GM19351 (cell line): Measurements from ENCODE around the gene ATP9B.

Experiments used
- ATAC-seq: cut with Tn5 transposase; IDR thresholded peaks from one replicate; pipeline ENCODE4 v1.9.1; 2021; ENCODE audit warnings: mild to moderate bottlenecking, moderate library complexity; ENCODE audit not compliant: unreplicated experiment

Gene ATP9B

DNA sequence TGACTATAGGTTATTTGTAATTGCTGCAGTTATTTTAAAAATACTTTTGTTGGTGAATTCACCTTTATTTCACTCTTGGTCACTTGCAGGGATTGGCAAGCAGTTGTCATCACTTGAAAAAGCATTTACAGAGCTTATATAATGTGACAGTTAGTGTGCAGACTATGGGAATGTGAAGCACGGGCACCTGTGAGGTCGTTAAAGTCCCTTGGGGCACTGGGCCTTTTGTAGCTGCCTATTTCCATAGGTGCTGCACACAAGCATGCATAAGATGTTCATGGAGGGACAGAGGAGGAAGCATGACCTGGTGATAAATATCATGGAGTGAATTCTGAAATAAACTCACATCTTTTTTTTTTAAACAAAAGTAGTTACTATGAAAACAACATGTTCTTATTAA lies 124.6 kb downstream of the ATP9B start:
- ATAC-seq = no peak

DNA sequence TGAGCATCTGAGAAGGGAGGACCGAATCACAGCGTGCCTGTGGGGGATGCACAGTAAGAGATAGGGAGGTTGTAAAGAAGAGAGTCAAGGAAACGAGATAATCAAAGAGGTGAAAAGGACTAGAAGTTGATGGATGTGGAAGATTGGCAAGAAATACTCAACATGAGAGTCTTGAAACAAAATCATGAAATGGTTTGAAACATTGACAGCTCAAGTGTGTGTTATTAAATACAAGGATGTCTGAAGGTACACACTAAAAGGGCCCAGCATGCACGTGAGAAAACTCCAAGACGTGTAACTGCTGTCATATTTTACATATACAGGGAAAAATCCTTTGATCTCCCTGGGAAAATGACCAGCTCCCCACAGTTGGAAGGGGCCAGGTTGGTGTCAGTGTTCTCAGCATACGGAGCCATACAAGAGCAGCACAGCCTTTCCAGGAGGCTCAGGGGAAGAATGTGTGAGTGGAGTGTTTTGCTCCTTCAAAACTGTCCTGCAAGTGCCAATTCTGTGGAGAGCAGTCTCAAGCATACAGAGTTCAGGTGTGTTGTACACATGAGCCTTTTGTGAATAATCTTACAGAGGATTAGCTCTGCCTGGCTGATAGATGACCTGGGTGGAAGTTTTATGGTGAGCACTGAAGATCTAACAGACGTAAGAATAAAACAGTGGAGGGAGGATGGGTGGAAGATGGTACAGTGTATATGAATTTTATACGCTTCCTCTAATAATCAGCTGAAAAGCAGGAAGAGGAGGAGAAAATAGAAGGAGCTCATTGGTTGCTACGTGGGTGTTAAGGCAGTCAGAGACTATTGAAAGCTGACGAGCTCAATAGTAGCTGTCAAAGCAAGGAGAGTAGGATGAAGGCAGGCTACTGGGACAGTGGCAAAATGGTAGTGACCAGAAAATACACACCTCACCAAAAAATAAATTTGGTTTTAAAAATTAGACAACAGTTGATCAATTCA lies 126.8 kb downstream of the ATP9B start:
- no peak for ATAC-seq

DNA sequence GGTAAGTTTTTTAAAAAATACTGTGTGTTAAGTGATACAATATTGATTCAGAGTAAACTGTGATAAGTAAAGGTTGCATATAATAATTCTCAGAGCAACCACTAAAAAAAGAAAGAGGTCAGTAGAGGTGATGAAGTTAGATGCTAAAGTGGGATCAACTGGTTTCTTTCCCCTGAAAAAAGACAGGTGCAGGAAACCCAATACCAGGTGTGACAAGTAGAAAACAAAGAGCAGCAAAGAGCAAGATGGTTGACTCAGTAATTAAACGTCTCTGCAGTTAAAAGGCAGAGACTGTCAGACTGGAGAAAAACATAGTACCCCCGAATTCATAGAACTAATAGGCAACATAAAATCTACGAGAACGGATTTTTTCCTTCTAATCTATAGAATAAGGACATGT lies 128.3 kb downstream of the ATP9B start:
- ATAC-seq = no peak

DNA sequence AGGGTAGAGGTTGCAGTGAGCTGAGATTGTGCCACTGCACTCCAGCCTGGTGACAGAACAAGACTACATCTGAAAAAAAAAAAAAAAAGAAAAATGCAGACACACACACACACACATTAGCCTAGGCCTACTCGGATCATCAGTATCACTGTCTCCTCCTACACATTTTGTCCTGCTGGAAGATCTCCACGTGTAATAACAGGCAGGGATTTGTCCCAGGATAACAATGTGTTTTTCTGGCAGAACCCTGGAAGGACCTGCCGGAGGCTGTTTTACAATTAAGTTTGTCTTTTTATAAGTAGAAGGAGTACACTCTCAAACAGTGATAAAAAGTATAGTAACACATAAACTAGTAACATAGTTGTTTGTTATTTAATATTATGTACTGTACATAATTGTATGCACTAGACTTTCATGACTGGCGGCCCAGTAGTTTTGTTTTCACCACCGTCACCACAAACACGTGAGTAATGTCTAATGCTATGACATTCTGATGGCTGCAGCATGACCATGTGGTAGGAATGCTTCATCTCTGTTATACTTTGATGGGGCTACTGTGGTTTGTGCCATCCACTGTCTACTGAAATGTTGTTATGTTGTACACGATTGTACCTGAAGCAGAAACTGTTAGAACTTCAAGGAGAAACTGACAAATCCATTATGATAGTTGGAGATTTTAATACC lies 130.6 kb downstream of the ATP9B start:
- no peak for ATAC-seq

DNA sequence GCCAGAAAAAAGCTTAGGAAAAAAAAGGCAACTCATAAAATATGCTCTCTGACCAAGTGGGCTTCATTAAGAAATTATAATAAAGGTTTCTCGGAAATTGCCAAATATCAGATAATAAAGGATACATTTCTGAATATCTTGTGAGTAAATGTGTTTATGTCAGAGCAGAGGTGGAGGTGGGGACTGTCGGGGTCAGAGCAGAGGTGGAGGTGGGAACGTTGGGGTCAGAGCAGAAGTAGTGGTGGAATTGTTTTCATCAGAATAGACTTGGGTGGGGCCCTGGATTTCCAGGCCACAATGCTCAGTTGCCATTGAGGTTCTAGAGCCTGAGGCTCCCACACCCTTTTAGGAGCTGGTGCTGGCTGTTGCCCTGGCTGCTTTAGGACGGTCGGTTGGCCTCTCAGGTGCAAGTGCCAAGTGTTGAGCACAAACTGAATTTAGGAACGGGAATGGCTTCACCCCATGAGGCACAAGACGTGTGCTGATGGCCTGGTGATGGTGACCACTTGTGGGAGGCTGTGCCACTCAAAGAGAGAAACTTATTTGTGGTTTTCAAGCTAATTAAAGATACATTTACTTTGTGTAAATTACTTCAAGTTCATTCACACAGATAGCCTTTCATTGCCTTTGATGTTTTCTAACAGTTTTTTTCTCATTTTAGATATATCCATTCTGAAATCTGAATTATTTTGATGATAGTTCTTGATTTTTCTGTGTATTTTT lies 131.5 kb downstream of the ATP9B start:
- ATAC-seq = no peak

DNA sequence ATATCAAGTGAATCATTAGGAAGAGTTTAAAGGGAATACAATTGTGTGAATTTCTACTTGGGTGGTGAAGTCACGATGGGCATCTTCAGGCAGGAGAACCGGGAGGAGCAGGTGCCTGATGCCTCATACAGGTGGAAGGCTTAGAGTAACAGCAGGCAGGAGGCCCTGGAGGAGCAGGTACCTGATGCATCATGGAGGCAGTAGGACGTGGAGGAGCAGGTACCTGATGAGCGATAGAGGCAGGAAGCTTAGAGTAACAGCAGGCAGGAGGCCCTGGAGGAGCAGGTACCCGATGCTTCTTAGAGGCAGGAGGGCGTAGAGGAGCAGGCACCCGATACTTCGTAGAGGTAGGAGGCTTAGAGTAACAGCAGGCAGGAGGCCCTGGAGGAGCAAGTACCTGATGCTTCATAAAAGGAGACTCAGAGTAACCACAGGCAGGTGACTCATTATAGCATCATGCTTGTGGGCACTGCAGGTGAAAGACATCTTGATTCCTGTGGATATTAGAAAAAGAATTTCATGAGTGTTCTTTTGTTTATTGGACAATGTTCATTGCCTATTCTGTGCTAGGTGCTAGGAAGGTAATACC lies 133.9 kb downstream of the ATP9B start:
- ATAC-seq = no peak

DNA sequence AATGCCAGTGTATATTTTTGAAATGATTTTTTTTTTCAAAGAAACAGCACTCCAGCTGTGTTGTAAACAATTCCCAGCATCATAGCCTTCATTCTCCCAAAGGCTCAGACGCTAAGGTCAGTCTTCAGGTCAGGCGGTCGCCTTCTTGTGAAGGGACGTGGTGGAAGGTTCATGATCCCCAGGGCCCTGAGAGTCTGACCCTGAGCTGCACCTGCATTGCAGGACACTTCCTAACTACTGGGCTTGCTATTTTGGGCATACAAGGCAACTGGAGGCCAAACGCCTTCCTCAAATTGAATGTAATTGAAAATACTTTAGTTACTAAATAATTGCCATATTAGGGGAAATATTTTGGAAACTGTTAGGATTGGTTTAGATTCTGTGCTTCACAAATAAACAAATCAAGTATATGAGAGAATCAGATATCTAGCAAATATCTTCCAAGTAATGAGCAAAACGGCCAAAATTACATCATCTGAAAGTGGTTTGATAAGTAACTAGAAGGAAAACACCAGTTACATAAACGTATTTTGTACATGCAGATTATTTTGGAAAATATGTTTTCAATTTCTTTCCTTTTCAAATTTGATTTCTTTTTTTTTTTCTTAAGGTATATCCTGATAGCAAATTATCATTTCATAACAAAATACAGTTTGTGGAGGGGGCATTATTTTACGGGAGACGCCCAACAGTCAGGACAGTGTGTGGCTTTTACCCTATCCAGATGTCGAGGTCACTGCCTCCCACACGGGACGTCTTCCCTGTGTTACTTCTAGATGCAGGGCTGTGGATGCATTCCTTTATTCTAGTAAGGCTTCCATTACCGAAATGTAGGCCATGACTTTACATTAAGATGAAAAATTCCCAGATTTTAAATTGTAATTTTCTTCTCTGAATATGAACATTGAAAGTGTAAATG lies 136.0 kb downstream of the ATP9B start:
- no peak for ATAC-seq

DNA sequence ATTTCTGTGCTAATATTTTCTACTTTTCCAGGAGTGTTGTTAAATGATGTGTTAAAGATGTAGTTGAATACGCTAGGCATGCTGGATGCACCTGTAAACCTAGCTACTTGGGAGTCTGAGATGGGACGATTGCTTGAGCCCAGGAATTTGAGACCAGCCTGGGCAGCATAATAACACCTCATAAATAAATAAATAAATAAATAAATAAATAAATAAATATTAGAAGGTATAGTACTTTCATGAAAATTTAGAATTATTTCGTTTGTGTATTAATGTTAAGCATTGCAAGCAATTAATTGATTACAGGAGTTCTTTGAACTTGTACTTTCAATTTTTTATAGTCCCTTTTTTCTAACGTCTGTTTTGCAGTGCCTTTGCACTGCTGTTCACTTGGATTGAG lies 137.2 kb downstream of the ATP9B start:
- ATAC-seq = no peak

DNA sequence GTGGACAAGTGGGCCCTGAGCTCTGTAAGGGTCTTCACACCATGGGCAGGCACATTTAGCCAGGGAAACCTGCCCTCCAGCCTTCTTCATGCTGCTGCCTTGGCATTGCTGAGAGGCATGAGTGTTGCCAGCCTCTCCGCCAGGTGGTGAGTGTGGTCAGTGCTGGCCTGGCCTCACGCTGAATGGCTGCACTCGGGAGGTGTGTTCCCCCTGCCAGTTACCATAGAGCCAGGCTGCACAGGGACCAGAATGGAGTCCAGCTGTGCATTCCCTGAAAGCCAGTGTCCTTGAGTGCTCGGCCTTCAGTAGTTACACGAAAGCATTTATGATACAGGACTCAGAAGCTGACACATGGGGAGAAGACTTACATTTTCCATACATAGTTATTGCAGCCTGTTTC lies 139.7 kb downstream of the ATP9B start:
- no peak for ATAC-seq

DNA sequence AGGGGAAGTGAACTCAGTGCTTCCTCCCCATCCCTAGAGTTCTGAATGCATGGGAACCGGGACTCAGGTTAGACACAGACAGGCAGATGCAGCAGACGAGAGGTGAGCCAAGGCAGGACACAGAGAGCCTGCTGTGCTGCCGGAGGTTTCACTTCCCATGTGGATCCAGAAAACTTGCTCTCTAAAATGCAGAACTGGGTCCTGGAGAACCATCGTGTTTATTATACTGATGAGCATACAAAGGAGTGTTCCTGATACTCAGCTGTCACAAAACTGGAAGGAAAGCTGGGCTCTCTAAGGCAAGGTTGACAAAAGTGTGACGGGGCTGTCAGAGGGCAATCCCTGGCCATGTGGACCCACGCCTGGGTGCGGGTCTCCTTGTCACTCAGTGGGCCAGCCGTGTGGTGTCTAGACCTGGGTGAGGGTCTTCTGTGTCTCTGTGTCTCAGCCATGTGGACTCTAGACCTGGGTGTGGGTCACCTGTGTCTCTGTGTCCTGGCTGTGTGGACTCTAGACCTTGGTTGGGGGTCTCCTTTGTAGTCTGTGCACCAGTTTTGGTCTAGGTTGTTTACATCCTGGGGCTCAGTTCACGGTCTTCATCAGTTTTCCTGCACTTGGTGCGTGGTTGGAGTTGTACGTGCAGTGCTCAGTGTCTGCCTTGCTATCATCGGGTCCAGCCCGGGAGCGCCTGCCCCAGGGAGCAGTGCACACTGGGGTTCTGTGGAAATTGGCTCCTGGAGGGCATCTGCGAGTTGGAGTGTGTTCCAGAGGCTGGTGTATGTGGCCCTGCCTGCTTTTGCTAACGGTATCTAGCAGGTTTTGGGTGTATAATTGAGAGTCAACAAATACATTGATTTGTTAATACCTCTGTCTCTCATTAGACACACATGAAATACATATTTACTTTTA lies 141.1 kb downstream of the ATP9B start:
- ATAC-seq = no peak

DNA sequence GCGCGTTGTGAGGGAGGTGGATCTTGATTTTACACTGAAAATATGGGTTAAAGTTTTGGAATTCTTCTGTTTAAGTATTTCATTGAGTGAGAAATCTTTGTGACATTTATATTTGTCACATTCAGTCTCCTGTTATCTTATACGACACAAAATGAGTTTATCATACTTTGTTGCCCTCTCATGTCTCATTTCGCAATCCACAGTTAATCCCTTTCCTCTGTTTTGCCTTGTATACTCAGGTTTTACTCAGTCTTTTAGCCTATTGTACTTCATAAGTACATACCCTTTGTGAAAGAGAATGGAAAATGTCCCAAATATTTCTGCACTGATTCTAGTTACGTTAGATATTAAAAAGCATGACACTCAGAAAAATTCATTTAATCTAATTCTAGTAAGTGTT lies 142.7 kb downstream of the ATP9B start:
- no peak for ATAC-seq

DNA sequence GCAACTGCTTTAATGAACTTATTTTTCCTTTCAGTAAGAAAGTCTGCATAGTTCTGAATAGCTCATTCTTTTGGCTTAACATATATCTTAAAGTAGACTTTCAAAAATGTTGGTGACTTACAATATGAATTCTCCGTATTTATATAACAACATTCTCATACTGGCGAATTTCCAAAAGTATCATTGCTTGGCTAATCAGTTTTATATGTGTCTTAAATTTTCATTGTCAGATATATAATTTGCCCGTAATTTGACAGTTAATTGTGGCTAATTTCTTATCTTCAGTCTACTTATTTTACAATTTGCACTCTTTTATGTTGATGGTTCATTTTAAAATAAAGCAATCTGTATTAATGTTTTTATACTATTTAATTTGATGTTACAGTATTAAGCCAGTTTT lies 144.9 kb downstream of the ATP9B start:
- no peak for ATAC-seq

DNA sequence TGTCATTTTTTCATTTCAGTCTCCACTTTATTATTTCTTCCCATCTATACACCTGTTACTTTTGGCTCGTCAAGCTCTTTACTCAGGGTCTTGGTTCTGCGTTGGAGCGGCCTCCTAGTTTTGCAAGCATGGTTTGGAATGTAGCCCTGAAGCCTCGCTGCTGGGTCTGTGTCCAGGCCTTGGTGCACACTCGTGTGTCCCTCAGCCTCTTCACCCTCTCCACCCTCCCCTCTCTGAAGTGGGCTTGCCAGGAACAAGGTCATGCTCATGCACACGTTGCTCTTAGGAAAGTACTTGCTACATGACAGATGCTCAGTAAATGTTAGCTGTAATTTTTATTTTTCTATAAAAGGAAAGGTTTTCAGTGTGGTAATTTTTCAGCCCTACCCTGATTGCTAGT lies 147.0 kb downstream of the ATP9B start:
- ATAC-seq = no peak

DNA sequence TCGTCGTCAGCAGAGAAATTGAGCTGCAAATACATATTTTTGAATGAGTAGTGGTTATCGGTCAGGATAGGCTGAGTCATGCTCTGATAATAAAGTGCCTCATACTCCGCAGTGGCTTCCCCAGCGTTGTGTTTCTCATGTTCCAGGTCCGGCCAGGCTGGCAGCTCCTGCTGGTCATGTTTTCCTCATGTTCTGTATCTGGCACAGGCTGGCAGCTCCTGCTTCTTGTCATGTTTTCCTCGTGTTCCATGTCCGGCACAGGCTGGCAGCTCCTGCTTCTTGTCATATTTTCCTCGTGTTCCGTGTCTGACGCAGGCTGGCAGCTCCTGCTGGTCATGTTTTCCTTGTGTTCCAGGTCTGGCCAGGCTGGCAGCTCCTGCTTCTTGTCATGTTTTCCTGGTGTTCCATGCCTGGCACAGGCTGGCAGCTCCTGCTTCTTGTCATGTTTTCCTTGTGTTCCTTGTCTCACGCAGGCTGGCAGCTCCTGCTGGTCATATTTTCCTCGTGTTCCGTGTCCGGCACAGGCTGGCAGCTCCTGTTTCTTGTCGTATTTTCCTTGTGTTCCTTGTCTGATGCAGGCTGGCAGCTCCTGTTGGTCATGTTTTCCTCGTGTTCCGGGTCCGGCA lies 148.9 kb downstream of the ATP9B start:
- no peak for ATAC-seq

DNA sequence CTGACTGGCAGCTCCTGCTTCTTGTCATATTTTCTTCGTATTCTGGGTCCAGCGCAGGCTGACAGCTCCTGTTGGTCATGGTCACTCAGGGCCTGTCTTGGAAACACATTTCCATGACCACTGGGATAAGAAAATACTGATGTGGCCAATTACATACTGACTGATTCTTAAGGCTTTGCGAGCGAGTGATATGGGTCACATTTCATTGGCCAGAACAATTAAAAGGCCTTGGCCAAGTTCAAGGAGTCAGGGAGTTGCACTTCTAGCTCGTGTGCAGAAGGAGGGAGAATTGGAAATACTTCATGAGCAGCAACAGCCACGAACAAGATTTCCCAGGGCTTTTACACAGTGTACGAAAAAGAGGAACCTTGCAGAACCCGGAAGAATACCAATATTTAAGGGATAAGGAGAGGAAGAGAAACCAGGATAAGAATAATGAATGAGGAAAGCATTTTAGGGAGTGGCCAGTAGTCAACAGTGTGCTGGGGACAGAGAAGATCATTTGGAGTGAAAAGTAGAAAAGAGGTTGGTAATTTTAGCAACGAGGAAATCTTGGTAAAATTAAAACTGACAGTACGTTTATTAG lies 149.5 kb downstream of the ATP9B start:
- no peak for ATAC-seq

DNA sequence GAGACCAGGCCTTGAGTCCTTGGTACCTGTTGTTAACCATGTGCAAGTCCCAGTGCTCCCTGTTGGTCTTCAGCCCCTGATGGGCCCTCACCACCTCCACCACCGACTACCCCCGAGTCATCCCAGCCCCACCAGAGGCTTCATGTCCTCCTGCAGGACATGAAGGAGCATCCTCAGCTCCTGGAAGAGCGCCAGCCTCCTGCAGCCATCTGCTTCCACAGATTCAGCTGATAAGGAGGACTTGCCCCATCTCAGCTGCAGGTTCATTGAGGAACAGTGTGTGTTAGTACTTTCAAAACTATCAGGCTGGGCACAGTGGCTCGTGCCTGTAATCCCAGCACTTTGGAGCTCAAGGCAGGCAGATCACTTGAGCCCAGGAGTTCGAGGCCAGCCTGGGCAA lies 151.9 kb downstream of the ATP9B start:
- no peak for ATAC-seq

DNA sequence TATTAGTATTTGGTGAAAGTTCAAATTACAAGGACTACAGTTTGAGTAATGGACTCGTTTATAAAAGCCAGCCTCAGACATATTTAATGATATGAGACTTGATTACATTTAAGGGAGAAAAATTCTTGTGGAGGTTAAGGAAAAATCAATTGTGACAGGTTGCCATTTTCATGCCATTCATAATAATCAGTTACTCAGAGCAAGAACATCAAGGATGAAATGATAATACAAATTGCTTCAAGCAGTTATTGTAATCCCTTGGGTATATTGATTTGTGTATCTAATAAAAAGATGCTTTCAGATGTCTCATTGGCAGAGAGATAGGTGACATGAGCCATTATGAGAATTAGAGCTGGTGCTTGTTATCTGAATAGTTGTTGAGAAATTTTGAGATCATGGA lies 153.6 kb downstream of the ATP9B start:
- ATAC-seq = no peak

DNA sequence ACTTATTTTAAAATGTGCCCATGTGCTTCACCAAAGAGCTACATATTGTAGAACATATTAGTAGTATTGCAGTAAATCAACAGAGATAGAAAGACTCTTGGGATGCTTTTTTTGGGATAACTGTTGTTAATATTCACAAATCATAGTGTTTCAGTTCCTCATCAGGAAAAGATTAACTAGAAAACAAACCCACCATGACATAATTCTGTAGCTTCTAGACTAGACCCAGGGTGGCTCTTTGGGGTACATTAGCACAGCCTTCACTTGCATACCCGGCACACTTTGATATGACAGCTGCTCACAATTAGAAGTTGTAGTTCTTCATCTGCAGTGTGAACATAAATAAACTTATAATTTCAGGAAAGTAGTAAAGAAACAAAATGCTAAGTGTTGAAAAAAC lies 154.2 kb downstream of the ATP9B start:
- no peak for ATAC-seq
